IPS-18c (cell line): Measurements from ENCODE around the gene NPPB.

Source experiments
- H3K4me3 ChIP-seq: 2 replicates; pipeline ENCODE4 v1.7.0; 2013; ENCODE audit warnings: low read depth, mild to moderate bottlenecking, low read length, moderate library complexity; ENCODE audit not compliant: insufficient read depth
- H3K9me3 ChIP-seq: one replicate; pipeline ENCODE4 v1.6.1; 2013; ENCODE audit warnings: mild to moderate bottlenecking, low read length, moderate library complexity; ENCODE audit not compliant: control insufficient read depth, insufficient read depth

The NPPB gene

GRCh38 chr1:11825131-11825530 is 33.6 kb downstream of the NPPB start:
- Histone ChIP-seq H3K9me3 (no peaks in the 10 kb centered on the region), H3K4me3 (no peak overlapping the region)

- Histone ChIP-seq H3K4me3 (no peak overlapping the region), H3K9me3 (no peaks in the 10 kb centered on the region)
Observed at GRCh38 chr1:11823366-11824137, 35.2 kb downstream of the NPPB start.

GRCh38 chr1:11822091-11822490 is 36.7 kb downstream of the NPPB start:
- Histone ChIP-seq H3K4me3 (no peak overlapping the region), H3K9me3 (no peaks in the 10 kb centered on the region)

- Histone ChIP-seq H3K9me3 (no peaks in the 10 kb centered on the region), H3K4me3 (no peak overlapping the region)
Observed at GRCh38 chr1:11817192-11817591, 41.6 kb downstream of the NPPB start.

GRCh38 chr1:11813021-11813420 is 45.7 kb downstream of the NPPB start:
- no peak overlapping the region for H3K4me3 ChIP-seq
- H3K9me3 ChIP-seq: no peaks in the 10 kb centered on the region
